Measurements from ENCODE around the gene ADAM19. TPM values are rescaled to one million over a fixed set of nuclear protein-coding genes. Genes with fewer than 3 reads are reported as not detected.
"Not testable (repeated sequence)": the region's sequence is repeated elsewhere in the genome, so short reads cannot be mapped to it uniquely, and the experiment has no call there.

The ADAM19 gene
- total RNA-seq, 2 experiments from 2014 or later: 28.3 to 29.0 TPM

DNA sequence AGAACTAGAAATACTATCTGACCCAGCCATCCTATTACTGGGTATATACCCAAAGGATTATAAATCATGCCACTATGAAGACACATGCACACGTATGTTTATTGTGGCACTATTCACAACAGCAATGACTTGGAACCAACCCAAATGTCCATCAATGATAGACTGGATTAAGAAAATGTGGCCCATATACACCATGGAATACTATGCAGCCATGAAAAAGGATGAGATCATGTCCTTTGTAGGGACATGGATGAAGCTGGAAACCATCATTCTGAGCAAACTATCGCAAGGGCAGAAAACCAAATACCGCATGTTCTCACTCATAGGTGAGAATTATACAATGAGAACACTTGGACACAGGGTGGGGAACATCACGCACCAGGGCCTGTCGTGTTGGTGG, 145.7 kb downstream of the ADAM19 start:
- H3K27ac Mint-ChIP-seq; H3K9me3 Mint-ChIP-seq; ATAC-seq (ENCODE audit: low read depth); POLR2A ChIA-PET; DNase-seq; H3K4me3 Mint-ChIP-seq; H3K36me3 Mint-ChIP-seq; H3K4me1 Mint-ChIP-seq: not testable (repeated sequence)
- peaks cover 35% of the 10 kb centered on the region for H3K27me3 Mint-ChIP-seq

Other genes starting within 250 kb of the ADAM19 start
- not detected for gene NIPAL4, start 115.6 kb downstream of the ADAM19 start, total RNA-seq
- gene SOX30, start 76.7 kb upstream of the ADAM19 start, total RNA-seq: under 1 TPM in 1 of 2 experiments, not detected in 1; 0.09 TPM
- not detected for gene C5orf52, start 95.8 kb upstream of the ADAM19 start, total RNA-seq
- 10 to 100 TPM; 10.9 to 13.3 TPM for gene THG1L, start 155.6 kb upstream of the ADAM19 start, total RNA-seq
- gene LSM11, start 167.9 kb upstream of the ADAM19 start, total RNA-seq: 1 to 10 TPM; 5.8 to 6.1 TPM